Esophagus muscularis mucosa (tissue), 4 donors: ENCODE data around the gene SCN8A. TPM values are rescaled to one million over a fixed set of nuclear protein-coding genes. Genes with fewer than 3 reads are reported as not detected.

Source experiments
- DNase-seq: peaks from one replicate; pipeline ENCODE4 v3.0.0-alpha.2; 2017; ENCODE audit errors: extremely low spot score
- H3K27ac ChIP-seq, 4 donors: fragments of 200-600 bp; sonication (generic); replicated peaks in 1 of 4; 1 replicate in 3 of 4; 2 replicates in 1 of 4; pipeline ENCODE4 v1.5.1; 2016 to 2019; ENCODE audit warnings: mild to moderate bottlenecking in 1 of 4
- H3K27me3 ChIP-seq, 4 donors: fragments of 200-600 bp; sonication (generic); one replicate each; pipeline versions ENCODE4 v1.5.1 to v1.6.0; 2016 to 2019
- H3K36me3 ChIP-seq, 4 donors: fragments of 200-600 bp; sonication (generic); one replicate each; pipeline ENCODE4 v1.5.1; 2016 to 2019
- H3K4me1 ChIP-seq, 4 donors: fragments of 200-600 bp; sonication (generic); one replicate each; pipeline ENCODE4 v1.5.1; 2016 to 2019
- H3K4me3 ChIP-seq, 4 donors: fragments of 200-600 bp; sonication (generic); 1 replicate in 2 of 4; 2 replicates in 2 of 4; pipeline ENCODE4 v1.5.1; 2016 to 2019; ENCODE audit warnings: mild to moderate bottlenecking in 4 of 4, moderate library complexity in 1 of 4
- H3K9me3 ChIP-seq, 4 donors: fragments of 200-600 bp; sonication (generic); 1 replicate in 3 of 4; 2 replicates in 1 of 4; pipeline ENCODE4 v1.5.1; 2016 to 2019
- EP300 ChIP-seq: sonication (generic); formaldehyde crosslinking; IDR thresholded peaks from one replicate; pipeline ENCODE4 v1.6.1; 2017; ENCODE audit warnings: antibody characterized with exemption
- POLR2A ChIP-seq: fragments of 450-650 bp; IDR thresholded peaks from one replicate; pipeline ENCODE4 v1.6.1; 2017; ENCODE audit warnings: antibody characterized with exemption, moderate library complexity, mild to moderate bottlenecking, low read depth
- POLR2AphosphoS5 ChIP-seq, 2 donors: sonication (generic); formaldehyde crosslinking; IDR thresholded peaks; one replicate each; pipeline ENCODE4 v1.6.1; 2017; ENCODE audit warnings: antibody characterized with exemption in 2 of 2
- WGBS: methylation state at CpG from one replicate; pipeline ENCODE4 v1.1.5; 2018; 5-methylcytosine and 5-hydroxymethylcytosine counted together
- intact Hi-C: fragments of 100-400 bp; cut with DNase I; formaldehyde crosslinking; loops from one replicate; pipeline ENCODE4 v1.15.1; 2023
- total RNA-seq, 4 donors: library from RNA; depleted of rRNA; stranded (reverse); fragments of >200 nt; gene quantifications; one replicate each; pipeline versions ENCODE4 v1.1.0 to v1.2.1, GENCODE V29; 2016
- TF ChIP-seq, protein P1 (sequence below), 3 experiments: fragments of 200-600 bp in 2 of 3; fragments of 450-650 bp in 1 of 3; sonication (generic) in 2 of 3; IDR thresholded peaks; one replicate each; pipeline ENCODE4 v1.5.1; 2017 to 2019; ENCODE audit warnings: antibody characterized with exemption in 3 of 3, mild to moderate bottlenecking in 2 of 3, moderate library complexity in 1 of 3

The SCN8A gene
- total RNA-seq, 4 donors from 2014 or later: 0.26 to 0.42 (median 0.31) TPM

DNA sequence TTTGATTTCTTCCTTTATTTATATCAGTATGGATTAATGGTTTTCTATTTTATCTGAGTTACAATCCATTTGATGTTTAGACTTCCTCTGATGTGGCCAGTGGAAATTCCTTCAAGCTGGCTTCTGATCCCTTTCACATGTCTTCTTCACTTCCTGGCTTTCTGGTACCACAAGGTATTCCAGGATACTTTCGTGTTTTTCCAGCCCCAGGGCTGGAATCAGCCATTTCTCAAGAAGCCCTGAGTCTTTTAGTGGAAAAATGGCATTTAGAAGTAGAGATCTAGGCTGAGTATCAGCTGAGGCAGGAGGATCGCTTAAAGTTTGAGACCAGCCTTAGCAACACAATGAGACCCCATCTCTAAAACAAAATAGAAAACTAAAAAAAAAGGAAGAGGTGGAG is 164.2 kb downstream of the SCN8A start:
- no peak overlapping the region for H3K4me3 ChIP-seq
- whole genome bisulfite sequencing: 93% methylated on average over 2 of the region's 2 CpGs
- no peaks in the 10 kb centered on the region for H3K9me3 ChIP-seq
- intact Hi-C loops: no loop called here
- H3K36me3 ChIP-seq: no peaks in the 10 kb centered on the region
- peaks cover 0 to 7% (median 0%) of the 10 kb centered on the region in 4 donors for H3K4me1 ChIP-seq
- no peak overlapping the region for H3K27ac ChIP-seq
- DNase-seq: peak; percentile 64
- no peaks in the 10 kb centered on the region for H3K27me3 ChIP-seq
- TF ChIP-seq POLR2AphosphoS5 (IDR thresholded peaks at IDR 0.05) (no peak), POLR2A (no peak)
- TF ChIP-seq, protein P1, sequence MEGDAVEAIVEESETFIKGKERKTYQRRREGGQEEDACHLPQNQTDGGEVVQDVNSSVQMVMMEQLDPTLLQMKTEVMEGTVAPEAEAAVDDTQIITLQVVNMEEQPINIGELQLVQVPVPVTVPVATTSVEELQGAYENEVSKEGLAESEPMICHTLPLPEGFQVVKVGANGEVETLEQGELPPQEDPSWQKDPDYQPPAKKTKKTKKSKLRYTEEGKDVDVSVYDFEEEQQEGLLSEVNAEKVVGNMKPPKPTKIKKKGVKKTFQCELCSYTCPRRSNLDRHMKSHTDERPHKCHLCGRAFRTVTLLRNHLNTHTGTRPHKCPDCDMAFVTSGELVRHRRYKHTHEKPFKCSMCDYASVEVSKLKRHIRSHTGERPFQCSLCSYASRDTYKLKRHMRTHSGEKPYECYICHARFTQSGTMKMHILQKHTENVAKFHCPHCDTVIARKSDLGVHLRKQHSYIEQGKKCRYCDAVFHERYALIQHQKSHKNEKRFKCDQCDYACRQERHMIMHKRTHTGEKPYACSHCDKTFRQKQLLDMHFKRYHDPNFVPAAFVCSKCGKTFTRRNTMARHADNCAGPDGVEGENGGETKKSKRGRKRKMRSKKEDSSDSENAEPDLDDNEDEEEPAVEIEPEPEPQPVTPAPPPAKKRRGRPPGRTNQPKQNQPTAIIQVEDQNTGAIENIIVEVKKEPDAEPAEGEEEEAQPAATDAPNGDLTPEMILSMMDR (IDR thresholded peaks at IDR 0.05): no peak

DNA sequence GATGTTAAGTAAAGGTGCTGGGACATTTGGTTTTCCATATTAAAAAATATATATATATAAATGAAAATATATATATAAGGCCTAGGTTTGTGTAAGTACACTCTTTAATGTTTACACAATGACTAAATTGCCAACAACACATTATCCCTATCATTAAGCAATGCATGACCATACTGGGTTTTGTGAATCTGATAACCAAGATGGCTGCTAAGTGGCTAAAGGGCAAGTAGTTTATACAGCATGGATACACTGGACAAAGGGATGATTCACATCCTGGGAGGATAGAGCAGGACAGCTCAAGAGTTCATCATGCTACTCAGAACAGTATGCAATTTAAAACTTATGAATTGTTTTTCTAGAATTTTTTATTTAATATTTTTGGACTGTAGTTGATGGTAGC is 168.1 kb downstream of the SCN8A start:
- H3K4me3 ChIP-seq: no peak overlapping the region
- no peak for DNase-seq
- no peaks in the 10 kb centered on the region for H3K27me3 ChIP-seq
- no peaks in the 10 kb centered on the region for H3K4me1 ChIP-seq
- TF ChIP-seq EP300: no peak
- no peak for TF ChIP-seq POLR2AphosphoS5 (IDR thresholded peaks at IDR 0.05)
- TF ChIP-seq POLR2A: no peak
- TF ChIP-seq, protein P1 (IDR thresholded peaks at IDR 0.05): no peak
- no peaks in the 10 kb centered on the region for H3K9me3 ChIP-seq
- H3K27ac ChIP-seq: no peak overlapping the region
- no peaks in the 10 kb centered on the region for H3K36me3 ChIP-seq
- intact Hi-C loops: no loop called here

DNA sequence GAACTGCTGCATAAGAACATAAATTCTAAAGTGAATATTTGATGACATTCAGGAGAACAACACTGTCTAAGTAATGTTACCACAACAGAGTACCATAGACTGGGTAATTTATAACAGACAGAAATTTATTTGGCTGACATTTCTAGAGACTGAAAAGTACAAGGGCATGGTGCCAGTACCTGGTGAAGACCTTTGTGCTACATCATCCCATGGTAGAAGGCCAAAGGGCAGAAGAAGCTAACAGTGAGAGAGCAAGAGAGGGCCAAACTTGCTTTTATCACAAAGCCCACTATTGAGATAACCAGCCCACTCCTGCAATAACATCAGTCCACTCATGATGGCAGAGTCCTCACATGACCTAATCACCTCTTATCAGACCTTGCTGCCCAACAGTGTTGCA is 168.7 kb downstream of the SCN8A start:
- H3K27ac ChIP-seq: no peak overlapping the region
- DNase-seq: no peak
- no peaks in the 10 kb centered on the region for H3K27me3 ChIP-seq
- intact Hi-C loops: no loop called here
- no peak for TF ChIP-seq EP300
- TF ChIP-seq POLR2AphosphoS5 (IDR thresholded peaks at IDR 0.05): no peak
- no peak for TF ChIP-seq POLR2A
- TF ChIP-seq, protein P1 (IDR thresholded peaks at IDR 0.05): no peak
- H3K9me3 ChIP-seq: no peaks in the 10 kb centered on the region
- H3K4me3 ChIP-seq: no peak overlapping the region
- no peaks in the 10 kb centered on the region for H3K4me1 ChIP-seq
- no peaks in the 10 kb centered on the region for H3K36me3 ChIP-seq

DNA sequence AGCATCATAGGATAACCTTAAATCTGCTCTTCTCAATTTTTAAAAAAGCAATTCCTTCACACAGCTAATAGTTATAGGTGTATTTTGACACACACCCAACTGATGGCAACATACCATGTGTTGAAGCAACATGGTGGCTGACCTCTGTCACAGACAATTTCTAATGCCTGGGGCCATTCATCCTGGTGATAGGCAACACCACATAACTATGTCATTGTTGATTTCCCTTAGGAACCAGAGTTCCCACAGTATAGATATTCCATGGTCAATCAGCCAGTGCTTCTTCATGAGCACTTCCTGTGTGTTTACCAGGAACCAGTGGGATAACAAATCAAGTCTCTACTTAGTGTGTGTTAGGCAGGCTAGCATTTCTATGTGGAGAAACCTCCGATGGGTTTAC is 169.2 kb downstream of the SCN8A start:
- Histone ChIP-seq H3K4me1 (no peaks in the 10 kb centered on the region), H3K27ac (no peak overlapping the region), H3K36me3 (no peaks in the 10 kb centered on the region), H3K4me3 (no peak overlapping the region), H3K27me3 (no peaks in the 10 kb centered on the region), H3K9me3 (no peaks in the 10 kb centered on the region)
- 84% methylated on average over 1 of the region's 1 CpG for WGBS
- intact Hi-C loops: no loop called here
- no peak for TF ChIP-seq POLR2AphosphoS5 (IDR thresholded peaks at IDR 0.05)
- TF ChIP-seq POLR2A: no peak
- TF ChIP-seq, protein P1 (IDR thresholded peaks at IDR 0.05): no peak
- no peak for TF ChIP-seq EP300
- DNase-seq: no peak

DNA sequence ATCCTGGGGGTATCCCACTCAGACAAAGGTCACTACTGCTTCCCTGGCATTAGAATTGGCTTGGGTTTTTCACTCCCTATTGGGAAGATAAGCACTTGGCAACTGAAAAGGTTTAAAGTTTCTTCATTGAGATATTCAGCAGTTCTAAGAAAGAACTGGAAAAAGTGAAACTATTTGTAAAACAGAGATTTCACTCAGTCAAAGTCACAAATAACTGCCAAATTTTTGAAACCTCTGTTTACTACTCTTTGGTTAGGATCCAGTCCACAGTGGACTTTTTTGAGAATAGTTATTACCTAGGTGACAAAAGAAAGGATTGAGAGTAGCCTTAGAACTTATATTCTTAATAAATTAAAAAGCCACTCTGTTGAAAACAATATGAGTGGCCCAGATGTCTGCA is 172.7 kb downstream of the SCN8A start:
- intact Hi-C loops: no loop called here
- TF ChIP-seq POLR2A (no peak), EP300 (no peak), POLR2AphosphoS5 (IDR thresholded peaks at IDR 0.05) (no peak)
- TF ChIP-seq, protein P1 (IDR thresholded peaks at IDR 0.05): no peak
- no peak overlapping the region for H3K4me3 ChIP-seq
- no peaks in the 10 kb centered on the region for H3K36me3 ChIP-seq
- DNase-seq: no peak
- no peaks in the 10 kb centered on the region for H3K4me1 ChIP-seq
- no peak overlapping the region for H3K27ac ChIP-seq
- H3K27me3 ChIP-seq: no peaks in the 10 kb centered on the region
- no peaks in the 10 kb centered on the region for H3K9me3 ChIP-seq
